RKO (cell line): Measurements from ENCODE around the gene VSIG10L2.
"Not testable (repeated sequence)": the region's sequence is repeated elsewhere in the genome, so short reads cannot be mapped to it uniquely, and the experiment has no call there.

Source experiments
- DNase-seq: peaks from one replicate; pipeline ENCODE4 v3.0.0-alpha.2; 2016; ENCODE audit warnings: low spot score

Gene VSIG10L2

GRCh38 chr11:125945797-125946520, at the start of gene VSIG10L2:
Gene VSIG10L2, plus strand, starts transcription at chr11:125946044. Its CDS starts 12 bp downstream, at chr11:125946056.
- DNase-seq: no peak

GRCh38 chr11:125901872-125902271, 44.0 kb upstream of the VSIG10L2 start:
- DNase-seq: no peak

GRCh38 chr11:125902277-125902926, 43.4 kb upstream of the VSIG10L2 start:
- peak; percentile 21 for DNase-seq

- peak; percentile 89 for DNase-seq
Observed at GRCh38 chr11:125902927-125903710, 42.7 kb upstream of the VSIG10L2 start, which contains the start of gene PUS3. Gene PUS3, minus strand, starts transcription at chr11:125903206. Its CDS starts 6,922 bp downstream, at chr11:125896284.

GRCh38 chr11:125903711-125904659, 41.9 kb upstream of the VSIG10L2 start, which contains the start of gene DDX25:
Gene DDX25, plus strand, starts transcription at chr11:125904508. Its CDS starts 10 bp downstream, at chr11:125904518.
- no peak for DNase-seq

GRCh38 chr11:125904678-125905077, 41.2 kb upstream of the VSIG10L2 start:
- DNase-seq: no peak

GRCh38 chr11:125910226-125910849, 35.5 kb upstream of the VSIG10L2 start:
- DNase-seq: no peak

- DNase-seq: not testable (repeated sequence)
Observed at GRCh38 chr11:125914601-125915000, 31.2 kb upstream of the VSIG10L2 start.

GRCh38 chr11:125916683-125917347, 29.0 kb upstream of the VSIG10L2 start:
- DNase-seq: no peak

GRCh38 chr11:125918140-125918840, 27.6 kb upstream of the VSIG10L2 start:
- DNase-seq: no peak

- no peak for DNase-seq
Observed at GRCh38 chr11:125921042-125921441, 24.8 kb upstream of the VSIG10L2 start.

- no peak for DNase-seq
Observed at GRCh38 chr11:125922156-125922555, 23.7 kb upstream of the VSIG10L2 start.

- peak; percentile 76 for DNase-seq
Observed at GRCh38 chr11:125923012-125923579, 22.7 kb upstream of the VSIG10L2 start.

- DNase-seq: no peak
Observed at GRCh38 chr11:125923633-125924032, 22.2 kb upstream of the VSIG10L2 start.

GRCh38 chr11:125924384-125925007, 21.3 kb upstream of the VSIG10L2 start:
- no peak for DNase-seq

- no peak for DNase-seq
Observed at GRCh38 chr11:125925247-125925740, 20.6 kb upstream of the VSIG10L2 start.

- DNase-seq: no peak
Observed at GRCh38 chr11:125925804-125926203, 20.0 kb upstream of the VSIG10L2 start.

GRCh38 chr11:125926682-125927081, 19.2 kb upstream of the VSIG10L2 start:
- no peak for DNase-seq
